Cardiac muscle cell (in vitro differentiated cells and primary cell): Measurements from ENCODE around the gene PLEKHA6. TPM values are rescaled to one million over a fixed set of nuclear protein-coding genes. Genes with fewer than 3 reads are reported as not detected.

Experiments
- DNase-seq, 2 donors: peaks; one replicate each; pipeline versions ENCODE4 v3.0.0 to v3.0.0-alpha.2; 2010 to 2017; ENCODE audit warnings: low read depth in 1 of 2, low spot score in 1 of 2
- H3K27ac ChIP-seq: fragments of 200-600 bp; sonication (generic); 2 replicates; pipeline ENCODE4 v1.5.1; 2016
- H3K27me3 ChIP-seq: fragments of 200-600 bp; sonication (generic); 2 replicates; pipeline ENCODE4 v1.6.0; 2016; ENCODE audit warnings: control low read depth
- H3K36me3 ChIP-seq: fragments of 200-600 bp; sonication (generic); 2 replicates; pipeline ENCODE4 v1.5.1; 2016; ENCODE audit warnings: control low read depth
- H3K4me1 ChIP-seq: fragments of 200-600 bp; sonication (generic); 2 replicates; pipeline ENCODE4 v1.8.1; 2017; ENCODE audit warnings: low read depth, mild to moderate bottlenecking, mixed run types
- H3K4me3 ChIP-seq: fragments of 200-600 bp; sonication (generic); 2 replicates; pipeline ENCODE4 v1.5.1; 2016; ENCODE audit warnings: mild to moderate bottlenecking
- H3K9me3 ChIP-seq: fragments of 200-600 bp; sonication (generic); 2 replicates; pipeline ENCODE4 v1.5.1; 2017; ENCODE audit warnings: low read depth, mild to moderate bottlenecking, control low read depth
- CTCF ChIP-seq: IDR thresholded peaks from 2 replicates; pipeline ENCODE4 v1.5.1; 2012; ENCODE audit warnings: low read depth, mild to moderate bottlenecking, low read length
- polyA plus RNA-seq: library from polyadenylated mRNA; unstranded; fragments of >200 nt; fragmentation: Nextera tagmentation; extraction: Ambion mirVana; gene quantifications from 2 replicates; pipeline ENCODE4 v1.2.1, GENCODE V29; 2016
- total RNA-seq: library from RNA; depleted of rRNA; stranded (reverse); fragments of >200 nt; gene quantifications from 2 replicates; pipeline ENCODE4 v1.2.3, GENCODE V29; 2016

Gene PLEKHA6
- total and polyA plus RNA-seq, 2 experiments from 2014 or later: 41.6 to 44.1 TPM

- Histone ChIP-seq H3K9me3 (no peaks in the 10 kb centered on the region), H3K36me3 (no peaks in the 10 kb centered on the region), H3K4me3 (no peak overlapping the region), H3K4me1 (peaks cover 50% of the 10 kb centered on the region), H3K27me3 (no peaks in the 10 kb centered on the region), H3K27ac (no peak overlapping the region)
- no peak for TF ChIP-seq CTCF
- no peak for DNase-seq
Measured at GRCh38 chr1:204340081-204340889, 19.4 kb downstream of the PLEKHA6 start.

GRCh38 chr1:204339541-204339940, 20.2 kb downstream of the PLEKHA6 start:
- H3K4me1 ChIP-seq: peaks cover 50% of the 10 kb centered on the region
- H3K27me3 ChIP-seq: no peaks in the 10 kb centered on the region
- no peak overlapping the region for H3K27ac ChIP-seq
- H3K9me3 ChIP-seq: no peaks in the 10 kb centered on the region
- DNase-seq: no peak
- TF ChIP-seq CTCF: no peak
- H3K4me3 ChIP-seq: no peak overlapping the region
- no peaks in the 10 kb centered on the region for H3K36me3 ChIP-seq

GRCh38 chr1:204338997-204339396, 20.7 kb downstream of the PLEKHA6 start:
- DNase-seq: no peak
- Histone ChIP-seq H3K27ac (no peak overlapping the region), H3K36me3 (no peaks in the 10 kb centered on the region), H3K4me1 (peaks cover 45% of the 10 kb centered on the region), H3K27me3 (no peaks in the 10 kb centered on the region), H3K4me3 (no peak overlapping the region), H3K9me3 (no peaks in the 10 kb centered on the region)
- no peak for TF ChIP-seq CTCF

- no peaks in the 10 kb centered on the region for H3K36me3 ChIP-seq
- peaks cover 44% of the 10 kb centered on the region for H3K4me1 ChIP-seq
- H3K9me3 ChIP-seq: no peaks in the 10 kb centered on the region
- H3K4me3 ChIP-seq: no peak overlapping the region
- no peak for TF ChIP-seq CTCF
- H3K27ac ChIP-seq: no peak overlapping the region
- no peak for DNase-seq
- H3K27me3 ChIP-seq: no peaks in the 10 kb centered on the region
Measured at GRCh38 chr1:204338360-204338759, 21.4 kb downstream of the PLEKHA6 start.

- no peaks in the 10 kb centered on the region for H3K27me3 ChIP-seq
- H3K4me3 ChIP-seq: no peak overlapping the region
- peaks cover 46% of the 10 kb centered on the region for H3K4me1 ChIP-seq
- H3K9me3 ChIP-seq: no peaks in the 10 kb centered on the region
- DNase-seq: no peak
- no peaks in the 10 kb centered on the region for H3K36me3 ChIP-seq
- no peak for TF ChIP-seq CTCF
- no peak overlapping the region for H3K27ac ChIP-seq
Measured at GRCh38 chr1:204337583-204337982, 22.1 kb downstream of the PLEKHA6 start.
